ENCODE data around the gene MBNL2.

The MBNL2 gene

GRCh38 chr13:97353927-97354675 is 132.0 kb downstream of the MBNL2 start:
- DNase-seq = no peak

DNA sequence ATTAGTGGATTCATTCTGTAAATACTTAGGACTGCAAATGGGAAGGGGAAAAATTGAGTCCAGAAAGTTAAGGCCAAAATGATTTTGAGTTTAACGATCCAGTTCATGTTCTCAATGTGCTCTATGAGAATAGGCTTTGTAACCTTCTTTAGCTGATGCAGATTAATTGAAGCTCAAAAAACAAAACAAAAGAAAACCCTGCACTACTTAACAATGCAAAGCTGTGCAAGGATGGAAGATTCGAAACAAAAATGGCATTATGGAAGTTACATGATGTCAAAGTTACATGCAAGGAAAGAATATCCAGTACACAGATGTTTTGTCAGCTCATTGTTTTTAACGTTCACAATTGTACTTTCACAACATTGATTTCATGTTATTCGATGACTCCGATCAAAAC is 132.7 kb downstream of the MBNL2 start:
- no peak for DNase-seq

DNA sequence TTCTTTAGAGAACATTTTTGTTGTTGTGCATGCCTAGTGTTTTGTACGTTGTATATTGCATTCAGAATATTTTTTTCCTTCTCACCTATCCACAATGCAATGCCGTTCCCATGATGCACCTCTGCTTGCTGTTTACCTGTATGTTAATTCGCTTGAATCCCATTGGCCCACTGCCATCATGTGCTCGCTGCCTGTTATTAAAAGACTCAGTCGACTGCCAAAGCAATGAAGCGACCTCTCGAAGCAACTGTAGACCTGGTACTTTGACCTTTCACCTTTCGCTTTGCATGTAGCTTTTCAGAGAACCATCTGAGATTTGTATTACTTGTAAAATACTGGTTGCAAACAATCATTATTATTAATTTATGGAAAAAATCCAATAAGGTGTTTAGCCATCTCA is 134.5 kb downstream of the MBNL2 start:
- DNase-seq = no peak

DNA sequence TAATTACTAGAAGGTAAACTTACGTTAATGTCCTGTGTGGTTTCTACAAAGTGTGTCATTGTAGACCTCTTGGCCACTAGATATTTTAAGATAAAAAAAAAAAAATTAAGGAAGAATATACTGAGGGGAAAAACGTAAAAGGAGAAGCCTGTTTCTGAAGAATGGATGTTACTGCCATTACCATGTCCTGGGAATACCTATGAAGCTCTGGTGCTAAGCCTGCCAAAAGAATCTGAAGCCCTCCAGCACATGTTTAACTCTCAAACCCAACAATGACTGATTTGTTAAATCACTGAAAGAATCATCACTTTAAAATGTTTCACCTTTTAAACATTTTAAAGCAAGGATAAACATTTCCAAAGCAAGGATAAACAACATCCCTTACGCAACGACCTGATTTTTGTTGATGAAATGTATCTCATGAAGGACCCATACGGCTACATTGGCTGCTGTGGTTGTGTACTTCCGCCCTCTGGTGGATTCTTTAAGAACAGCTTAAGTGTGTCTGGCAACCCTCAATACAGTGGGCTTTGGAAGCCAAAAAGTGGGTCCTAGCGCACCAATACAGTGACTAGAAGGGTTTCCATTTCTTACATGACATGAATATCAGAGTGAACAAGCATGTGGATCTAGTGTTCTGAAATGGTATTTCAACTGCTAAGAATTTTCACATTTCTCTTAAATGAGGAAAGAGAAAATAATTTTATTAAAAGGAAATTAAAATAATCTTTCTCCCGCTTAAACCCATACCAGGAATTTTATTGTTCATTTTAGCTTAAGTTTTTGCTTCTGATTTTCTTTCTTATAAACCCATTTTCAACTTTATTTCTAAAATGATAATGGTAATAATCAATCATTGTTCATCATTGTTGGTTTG is 137.3 kb downstream of the MBNL2 start:
- peak; percentile 68 for DNase-seq

- no peak for DNase-seq
Measured at GRCh38 chr13:97360610-97361009, 138.5 kb downstream of the MBNL2 start.

DNA sequence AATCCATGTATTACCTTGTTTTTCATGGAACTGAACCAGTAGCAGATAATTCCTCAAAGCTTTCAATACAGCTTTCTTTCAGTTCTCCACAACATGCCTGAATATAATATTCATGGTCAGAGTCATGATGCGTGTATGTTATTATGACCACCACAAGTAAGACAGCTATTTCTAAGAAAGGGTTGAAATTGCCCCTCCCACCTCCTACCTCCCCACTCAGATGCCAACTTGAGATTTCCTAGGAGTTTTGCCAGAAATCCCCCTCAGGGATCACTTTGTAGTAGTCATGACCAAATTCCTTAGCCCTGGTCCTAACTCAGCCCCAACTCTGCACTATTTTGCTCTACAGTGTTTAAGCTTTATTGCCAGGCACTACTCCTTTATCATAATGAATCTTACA is 141.9 kb downstream of the MBNL2 start:
- no peak for DNase-seq

DNA sequence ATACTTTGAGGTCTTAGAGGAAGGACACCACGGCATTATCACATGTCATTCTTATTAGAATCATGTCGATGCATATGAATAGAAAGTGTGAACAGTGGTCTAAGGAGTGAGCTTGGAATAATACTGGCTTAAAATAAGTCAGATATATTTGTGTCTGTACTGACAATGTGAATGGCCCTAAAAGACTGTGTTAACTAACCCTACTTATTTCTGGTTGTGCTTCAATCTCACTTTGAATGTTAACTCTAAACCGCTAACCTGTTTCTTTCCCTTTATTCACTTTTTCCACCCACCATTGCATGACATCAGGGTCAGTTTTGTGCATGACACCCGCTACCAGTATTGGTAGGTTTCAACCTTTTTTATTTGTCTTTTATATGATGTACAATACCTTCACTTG is 142.7 kb downstream of the MBNL2 start:
- DNase-seq = no peak

GRCh38 chr13:97366172-97366688 is 144.1 kb downstream of the MBNL2 start:
- DNase-seq = no peak

- no peak for DNase-seq
Measured at GRCh38 chr13:97367016-97367822, 145.1 kb downstream of the MBNL2 start.

GRCh38 chr13:97369261-97369893 is 147.2 kb downstream of the MBNL2 start:
- DNase-seq = no peak

- DNase-seq = no peak
Measured at GRCh38 chr13:97371486-97372109, 149.5 kb downstream of the MBNL2 start.

- peak; percentile 51 for DNase-seq
Measured at GRCh38 chr13:97372936-97373335, 150.8 kb downstream of the MBNL2 start.

DNA sequence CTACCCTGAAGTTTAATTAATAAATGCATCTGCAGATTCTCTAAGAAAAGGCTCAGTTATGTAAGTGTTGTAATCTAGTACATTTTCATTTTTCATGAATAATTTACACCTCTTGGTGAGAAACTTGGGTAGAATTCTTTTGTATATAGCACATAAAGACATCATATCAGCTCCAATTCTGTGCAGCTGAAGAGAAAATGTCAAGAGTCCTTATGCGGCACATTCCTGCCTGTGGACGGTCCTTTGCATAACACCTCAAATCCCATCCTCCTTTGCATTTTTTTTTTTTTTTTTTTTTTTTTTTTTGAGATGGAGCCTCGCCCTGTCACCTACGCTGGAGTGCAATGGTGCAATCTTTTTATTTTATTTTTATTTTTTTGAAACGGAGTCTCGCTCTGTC is 151.7 kb downstream of the MBNL2 start:
- DNase-seq = no peak

DNA sequence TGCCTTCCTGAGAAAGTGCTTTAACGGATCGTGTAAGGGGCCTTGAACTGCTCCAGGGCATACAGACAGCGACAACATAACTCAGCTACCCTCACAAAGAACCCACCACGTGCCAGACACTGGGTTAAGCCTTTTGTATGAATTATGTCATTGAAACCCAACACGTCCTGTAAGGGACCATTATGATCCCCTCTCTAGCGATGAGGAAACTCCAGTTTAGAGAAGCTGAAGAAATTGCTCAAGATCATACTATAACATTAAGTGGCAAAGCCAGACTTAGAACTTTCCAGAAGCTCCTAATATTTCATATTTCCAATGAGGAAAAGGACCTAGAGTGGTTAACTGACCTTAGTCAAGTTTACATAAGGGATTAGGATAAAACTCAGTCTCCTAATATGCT is 154.8 kb downstream of the MBNL2 start:
- DNase-seq = no peak

- DNase-seq = no peak
Measured at GRCh38 chr13:97379386-97379785, 157.3 kb downstream of the MBNL2 start.

DNA sequence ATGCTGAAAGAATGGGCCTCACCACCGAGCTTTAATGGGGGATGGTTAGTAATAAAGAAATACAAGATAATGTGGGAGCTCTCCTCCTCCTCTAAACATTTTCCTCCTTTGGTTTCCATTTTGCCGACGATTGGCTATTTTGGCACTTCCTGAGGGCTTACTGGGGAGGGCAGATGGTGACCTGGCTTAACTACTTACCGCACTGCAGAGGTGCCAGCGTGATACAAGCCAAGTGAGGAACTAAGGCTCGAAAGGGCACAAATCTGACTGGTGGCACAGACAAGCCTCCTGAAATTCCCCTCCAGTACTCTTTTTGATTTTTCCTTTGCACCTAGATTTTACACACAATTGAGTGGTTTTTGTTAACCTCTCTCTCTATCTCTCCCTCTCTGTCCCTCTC is 158.6 kb downstream of the MBNL2 start:
- no peak for DNase-seq

DNA sequence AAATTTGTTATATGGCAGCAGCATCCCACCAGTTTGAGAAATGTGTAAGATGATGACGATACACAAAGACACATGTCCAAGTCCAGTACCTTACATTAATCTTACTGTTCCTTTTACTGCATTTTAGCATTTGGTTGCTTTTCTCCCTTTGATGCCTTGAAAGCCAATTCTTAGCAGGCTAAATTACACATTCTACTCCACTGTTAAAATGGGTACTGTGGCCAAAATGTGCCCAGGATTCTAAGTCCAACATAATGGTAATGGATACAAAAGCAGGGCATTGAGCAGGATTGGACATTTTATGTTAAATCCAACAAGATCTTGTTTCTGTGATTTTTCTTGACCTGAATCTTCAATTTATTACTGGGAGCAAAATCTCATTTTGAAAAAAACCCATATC is 159.1 kb downstream of the MBNL2 start:
- DNase-seq = no peak

DNA sequence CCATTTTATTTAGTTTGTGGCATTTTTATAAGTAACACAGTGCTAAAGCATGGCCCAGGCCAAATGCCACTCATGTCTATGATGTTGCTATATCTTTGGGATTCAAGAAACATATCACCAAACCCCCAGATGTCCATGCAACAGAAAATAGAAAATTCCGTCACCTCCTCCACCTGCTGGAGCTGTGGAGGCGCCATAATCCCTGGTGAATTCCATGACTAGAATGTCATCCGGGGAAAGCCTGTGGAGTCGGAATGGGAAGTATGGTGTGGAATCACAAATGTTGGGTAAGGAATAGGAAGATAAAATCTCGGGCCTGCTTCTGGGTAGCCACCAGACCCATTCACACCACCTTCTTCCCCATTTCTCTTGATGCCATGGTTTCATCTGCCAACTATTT is 160.1 kb downstream of the MBNL2 start:
- no peak for DNase-seq

- DNase-seq = no peak
Measured at GRCh38 chr13:97384371-97384770, 162.2 kb downstream of the MBNL2 start.

DNA sequence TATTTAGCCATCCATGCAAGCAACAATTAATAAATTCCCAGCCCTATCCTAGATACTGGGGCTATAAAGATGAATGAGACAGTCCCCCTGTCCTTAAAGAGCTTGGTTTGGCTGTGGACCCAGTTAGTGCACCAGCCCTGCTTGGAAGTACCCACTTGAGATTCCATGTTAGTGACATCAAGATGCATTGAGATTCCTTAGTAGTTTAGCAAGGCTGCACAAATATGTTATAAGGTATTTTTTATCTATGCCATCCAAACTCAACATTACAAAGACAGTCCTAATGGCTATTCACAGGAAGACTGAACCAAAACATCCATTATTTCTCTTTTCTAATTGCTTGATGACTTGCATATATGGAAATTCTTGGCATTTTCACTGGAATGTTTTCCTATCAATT is 163.0 kb downstream of the MBNL2 start:
- no peak for DNase-seq

- no peak for DNase-seq
Measured at GRCh38 chr13:97385854-97386253, 163.7 kb downstream of the MBNL2 start.

DNA sequence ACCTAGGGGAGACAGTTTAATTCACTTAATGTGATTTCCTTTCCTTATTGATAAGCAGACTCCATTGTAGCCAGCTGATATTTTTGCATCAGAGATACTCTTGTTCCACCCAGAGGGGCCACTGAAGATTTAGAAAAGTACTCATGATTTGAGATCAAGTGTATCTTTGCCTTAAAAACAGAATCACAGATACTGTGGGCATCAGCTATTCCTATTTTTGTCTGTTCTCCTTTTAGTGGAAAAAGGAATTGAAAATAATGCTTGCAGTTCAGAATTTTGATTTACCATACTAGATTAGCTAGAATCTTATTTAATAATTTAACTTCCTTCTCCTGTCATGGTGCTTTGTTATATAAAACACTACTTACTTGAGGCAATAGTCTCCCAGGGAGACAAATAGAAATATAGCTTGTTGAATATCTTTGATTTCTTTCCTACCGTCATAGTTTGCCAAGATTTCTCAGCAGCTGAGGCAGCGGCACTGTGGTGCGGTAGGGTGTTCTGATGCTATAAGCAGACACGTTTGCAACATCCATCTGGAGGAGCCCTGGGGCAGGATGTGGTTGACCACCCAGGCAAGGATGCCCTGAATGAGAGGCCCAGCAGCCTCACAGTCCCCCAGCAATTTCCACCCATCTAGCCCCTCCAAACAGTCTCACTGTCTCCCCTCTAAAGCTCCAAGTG is 164.8 kb downstream of the MBNL2 start:
- DNase-seq = no peak

Data from NCI-H1694 (cell line).